HepG2 (cell line): ENCODE measurements around the gene LSM14B.

Experiments used
- CTCF ChIP-seq: sonication (generic); formaldehyde crosslinking; IDR thresholded peaks from 2 replicates; pipeline ENCODE4 v1.5.0; 2020; ENCODE audit warnings: mild to moderate bottlenecking, missing genetic modification reagents, moderate library complexity
- FOXJ3 ChIP-seq: sonication (generic); formaldehyde crosslinking; IDR thresholded peaks from 2 replicates; pipeline ENCODE4 v1.4.0; 2020; ENCODE audit warnings: missing genetic modification reagents, mild to moderate bottlenecking, borderline replicate concordance
- FOXK1 ChIP-seq: sonication (generic); formaldehyde crosslinking; IDR thresholded peaks from 2 replicates; pipeline ENCODE4 v1.4.0; 2020; ENCODE audit warnings: low read depth, missing genetic modification reagents, borderline replicate concordance
- MAZ ChIP-seq, 2 experiments: sonication (generic) in 1 of 2; formaldehyde crosslinking in 1 of 2; IDR thresholded peaks; 2 replicates each; pipeline versions ENCODE4 v1.5.0 to v1.6.1; 2012 to 2020; ENCODE audit warnings: low read depth in 2 of 2, mild to moderate bottlenecking in 2 of 2, borderline replicate concordance in 1 of 2, improper control_type of control experiment in 1 of 2, low read length in 1 of 2, missing genetic modification reagents in 1 of 2, moderate library complexity in 1 of 2
- SRSF9 ChIP-seq: fragments of 200-400 bp; formaldehyde crosslinking; IDR thresholded peaks from 2 replicates; pipeline ENCODE4 v1.6.1; 2018; ENCODE audit warnings: borderline replicate concordance, mild to moderate bottlenecking, low read depth, low read length; ENCODE audit not compliant: insufficient read depth, poor library complexity, severe bottlenecking
- TOE1 ChIP-seq: sonication (generic); formaldehyde crosslinking; IDR thresholded peaks from 2 replicates; pipeline ENCODE4 v1.4.0; 2020; ENCODE audit warnings: mild to moderate bottlenecking, missing genetic modification reagents
- U2AF2 ChIP-seq: fragments of 200-400 bp; formaldehyde crosslinking; IDR thresholded peaks from 2 replicates; pipeline ENCODE4 v1.6.1; 2017; ENCODE audit warnings: low read depth, mild to moderate bottlenecking, low read length
- ZNF350 ChIP-seq: sonication (generic); formaldehyde crosslinking; IDR thresholded peaks from 2 replicates; pipeline ENCODE4 v1.4.0; 2020; ENCODE audit warnings: mild to moderate bottlenecking, low read depth, missing genetic modification reagents, borderline replicate concordance
- ZNF747 ChIP-seq: sonication (generic); formaldehyde crosslinking; IDR thresholded peaks from 2 replicates; pipeline ENCODE4 v1.8.1; 2023; ENCODE audit warnings: missing genetic modification reagents, mild to moderate bottlenecking, borderline replicate concordance
- ZSCAN22 ChIP-seq: sonication (generic); formaldehyde crosslinking; IDR thresholded peaks from 2 replicates; pipeline ENCODE4 v1.4.0; 2020; ENCODE audit warnings: mild to moderate bottlenecking, missing genetic modification reagents

- TF ChIP-seq MAZ (IDR thresholded peaks at IDR 0.05; ENCODE audit: borderline replicate concordance, low read depth, low read length), result no peak
- no peak for TF ChIP-seq MAZ (CRISPR knock-in tag; IDR thresholded peaks at IDR 0.05; ENCODE audit: low read depth)
- no peak for TF ChIP-seq U2AF2
- no peak for TF ChIP-seq FOXJ3
- 0 out of 2 replicates have a peak, but pooled peaks have one; percentile 11 for TF ChIP-seq CTCF
- TF ChIP-seq ZNF350 (CRISPR knock-in tag), result no peak
- TF ChIP-seq TOE1, result no peak
- no peak for TF ChIP-seq FOXK1 (CRISPR knock-in tag)
- TF ChIP-seq SRSF9, result no peak
- TF ChIP-seq ZNF747 (CRISPR knock-in tag), result no peak
- TF ChIP-seq ZSCAN22, result no peak
Measured at GRCh38 chr20:62174870-62175624, 52.8 kb downstream of the LSM14B start.
